Eye (tissue), 1 donor: ENCODE data around the gene C1QTNF4.

Experiments used
- DNase-seq: peaks from one replicate; pipeline ENCODE4 v3.0.0-alpha.2; 2015

The C1QTNF4 gene

GRCh38 chr11:47592970-47593369 lies 1.2 kb downstream of the C1QTNF4 start:
- no peak for DNase-seq

- no peak for DNase-seq
These were observed 2.0 kb downstream of the C1QTNF4 start for GRCh38 chr11:47592251-47592650.

DNA sequence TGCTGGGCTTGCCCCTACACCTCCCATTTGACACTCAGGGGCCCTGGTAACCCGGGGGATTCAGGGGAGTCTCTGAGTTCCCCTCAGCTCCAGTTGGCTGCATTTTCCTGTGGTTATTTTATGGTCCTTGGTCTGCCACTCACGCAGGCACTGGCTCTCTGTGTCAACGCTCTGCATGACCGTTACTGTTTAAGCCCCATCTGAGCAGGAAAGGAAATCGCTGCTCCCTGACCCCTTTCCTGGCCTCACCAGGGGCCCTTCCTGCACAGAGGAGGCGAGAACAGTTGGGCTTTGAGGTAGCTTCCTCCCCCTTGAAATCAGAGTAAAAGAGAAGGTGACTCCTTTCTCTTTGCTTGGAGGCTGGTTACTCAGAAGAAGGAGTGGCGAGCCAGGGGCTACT lies 2.4 kb downstream of the C1QTNF4 start:
- no peak for DNase-seq

GRCh38 chr11:47589977-47590861 lies 4.0 kb downstream of the C1QTNF4 start:
- peak; percentile 86 for DNase-seq

GRCh38 chr11:47589584-47589976 lies 4.6 kb downstream of the C1QTNF4 start:
- DNase-seq, result no peak

- no peak for DNase-seq
These were observed 5.1 kb downstream of the C1QTNF4 start for GRCh38 chr11:47589118-47589517.

DNA sequence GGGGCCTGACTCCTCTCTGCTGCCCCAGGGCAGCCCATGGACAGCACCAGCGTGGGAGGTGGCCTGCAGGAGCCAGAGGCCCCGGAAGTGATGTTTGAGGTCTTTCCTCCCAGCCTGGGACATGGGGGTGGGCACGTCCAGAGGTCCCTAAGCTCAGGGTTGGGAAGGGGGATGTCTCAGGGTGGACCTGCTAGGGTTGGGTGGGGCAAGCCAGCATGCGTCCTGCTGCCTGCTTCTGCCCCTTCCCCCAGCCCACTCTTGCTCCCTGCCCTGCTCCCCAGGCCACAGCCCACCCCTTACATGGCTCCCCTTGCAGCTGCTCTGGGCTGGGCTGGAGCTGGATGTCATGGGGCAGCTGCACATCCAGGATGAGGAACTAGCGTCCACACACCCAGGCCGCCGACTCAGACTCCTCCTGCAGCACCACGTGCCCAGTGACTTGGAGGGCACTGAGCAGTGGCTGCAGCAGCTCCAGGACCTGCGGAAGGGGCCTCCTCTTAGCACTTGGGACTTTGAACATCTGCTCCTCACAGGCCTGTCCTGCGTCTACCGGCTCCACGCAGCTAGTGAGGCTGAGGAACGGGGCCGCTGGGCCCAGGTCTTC lies 6.4 kb downstream of the C1QTNF4 start:
- no peak for DNase-seq

DNA sequence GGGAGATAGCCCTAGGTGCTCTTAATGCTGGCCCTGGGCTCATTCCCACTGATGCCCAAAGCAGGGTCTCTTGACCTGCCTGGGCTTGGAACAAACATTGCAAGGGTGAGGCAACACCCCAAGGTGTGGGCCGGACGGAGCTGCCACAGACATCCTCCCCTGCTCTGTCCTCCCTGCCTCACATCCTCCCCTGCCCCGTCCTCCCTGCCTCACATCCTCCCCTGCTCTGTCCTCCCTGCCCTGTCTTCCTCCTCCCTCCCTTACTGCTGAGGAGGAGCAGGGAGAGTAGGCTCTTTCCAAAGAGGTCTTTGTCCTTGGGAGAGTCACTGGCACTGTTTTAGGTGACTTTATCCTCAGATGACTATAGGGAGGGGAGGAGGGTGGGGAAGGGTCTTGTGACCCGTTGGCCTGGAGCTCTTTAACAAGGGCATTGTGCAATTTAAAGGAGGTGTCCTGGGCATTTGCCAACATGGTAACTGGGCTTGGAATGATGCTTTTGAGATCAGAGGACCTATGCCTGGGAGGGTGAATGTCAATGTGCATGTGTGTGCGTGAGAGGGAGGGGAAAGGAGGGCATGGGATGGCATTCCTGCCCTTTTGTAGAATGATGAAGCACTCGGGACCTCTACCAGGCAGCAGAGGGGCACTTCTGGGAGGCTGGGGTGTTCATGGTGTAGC lies 7.0 kb downstream of the C1QTNF4 start:
- DNase-seq, result no peak

- no peak for DNase-seq
These were observed 7.9 kb downstream of the C1QTNF4 start, which contains the start of gene FAM180B for GRCh38 chr11:47586098-47586855. Gene FAM180B, plus strand, starts transcription at chr11:47586678. Its CDS starts 91 bp downstream, at chr11:47586769.

GRCh38 chr11:47583844-47584243 lies 10.4 kb downstream of the C1QTNF4 start:
- no peak for DNase-seq

GRCh38 chr11:47578524-47579494 lies 15.4 kb downstream of the C1QTNF4 start, which contains the start of the genes KBTBD4 and NDUFS3:
Gene KBTBD4, minus strand, starts transcription at chr11:47578970. Its CDS starts 19 bp downstream, at chr11:47578951.
Gene NDUFS3, plus strand, starts transcription at chr11:47579074. Its CDS starts 18 bp downstream, at chr11:47579092.
- peak; percentile 98 for DNase-seq

DNA sequence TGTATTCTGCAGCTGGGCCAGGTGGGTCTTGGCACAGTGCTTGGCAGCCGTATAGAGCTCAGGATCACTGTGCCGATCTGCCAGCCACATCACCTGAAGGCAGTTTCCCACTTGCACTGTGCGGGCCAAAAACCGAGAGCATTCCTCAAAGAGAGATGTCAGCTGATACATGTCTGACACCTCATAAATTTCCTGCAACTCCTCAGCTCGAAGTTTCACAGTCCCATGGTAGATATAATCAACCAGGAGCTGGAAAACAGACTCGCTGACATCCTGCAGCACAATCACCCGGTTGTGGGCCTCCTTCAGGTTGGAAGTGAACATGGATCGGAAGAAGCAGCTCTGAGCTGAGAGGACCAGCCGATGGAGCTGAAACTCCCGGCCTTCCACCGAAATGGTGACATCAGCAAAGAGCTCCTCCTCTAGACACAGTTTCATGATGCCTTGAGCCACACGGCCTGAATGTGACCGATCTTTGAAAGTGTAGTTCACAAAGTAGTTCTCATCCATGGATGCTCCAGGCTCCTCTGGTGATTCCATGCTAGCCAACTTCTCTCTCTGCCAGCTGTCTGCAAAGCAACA lies 16.7 kb downstream of the C1QTNF4 start:
- no peak for DNase-seq

GRCh38 chr11:47573321-47573720 lies 20.9 kb downstream of the C1QTNF4 start:
- no peak for DNase-seq

GRCh38 chr11:47572715-47573255 lies 21.4 kb downstream of the C1QTNF4 start:
- DNase-seq, result no peak

GRCh38 chr11:47571895-47572294 lies 22.3 kb downstream of the C1QTNF4 start:
- no peak for DNase-seq

DNA sequence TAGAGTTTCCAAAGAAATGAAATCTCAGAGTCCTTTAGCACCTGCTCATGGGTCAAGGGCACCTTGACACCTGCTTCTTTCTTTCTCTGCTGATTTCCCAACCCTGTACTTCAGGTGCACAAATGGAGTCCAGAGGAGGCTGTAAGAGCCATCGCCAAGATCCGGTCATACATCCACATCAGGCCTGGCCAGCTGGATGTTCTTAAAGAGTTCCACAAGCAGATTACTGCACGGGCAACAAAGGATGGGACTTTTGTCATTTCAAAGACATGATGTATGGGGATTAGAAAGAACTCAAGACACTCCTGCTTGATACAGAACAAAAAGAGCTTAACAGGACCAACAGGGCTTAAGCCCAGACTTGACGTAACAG lies 22.9 kb downstream of the C1QTNF4 start:
- DNase-seq, result no peak

DNA sequence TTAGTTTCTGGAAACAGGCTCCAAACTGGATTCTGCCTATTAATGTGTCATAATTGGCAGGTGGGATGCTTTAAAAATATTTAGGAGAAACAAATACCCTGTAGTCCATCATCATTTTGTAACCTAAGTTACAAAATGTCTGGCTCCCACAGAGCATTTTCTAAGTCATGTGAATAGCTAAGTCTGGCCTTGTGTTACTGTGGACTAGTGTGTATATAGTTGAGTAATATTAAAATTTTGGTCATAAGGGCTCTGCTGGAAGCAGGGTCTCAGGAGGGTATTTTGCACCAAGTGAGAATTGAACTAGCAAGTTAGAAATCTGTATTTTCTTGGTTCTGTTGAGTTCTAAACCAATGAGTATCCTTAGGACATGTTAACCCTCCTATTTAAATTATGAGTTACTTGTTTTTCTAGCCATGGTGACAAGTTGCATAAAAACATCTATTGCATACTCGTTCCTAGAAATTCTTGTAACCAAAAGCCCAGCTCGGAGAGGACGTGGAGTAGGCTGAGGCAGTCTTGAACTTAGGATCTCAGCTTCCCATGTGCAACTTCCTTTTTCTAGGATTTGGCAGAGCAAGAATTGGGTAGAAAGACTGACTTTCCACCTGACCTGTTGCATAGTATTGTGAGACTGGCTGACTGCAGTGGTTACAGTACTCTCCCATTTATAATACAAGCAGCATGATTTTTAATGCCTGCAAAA lies 23.4 kb downstream of the C1QTNF4 start:
- DNase-seq, result no peak

GRCh38 chr11:47569646-47570045 lies 24.6 kb downstream of the C1QTNF4 start:
- DNase-seq, result no peak

DNA sequence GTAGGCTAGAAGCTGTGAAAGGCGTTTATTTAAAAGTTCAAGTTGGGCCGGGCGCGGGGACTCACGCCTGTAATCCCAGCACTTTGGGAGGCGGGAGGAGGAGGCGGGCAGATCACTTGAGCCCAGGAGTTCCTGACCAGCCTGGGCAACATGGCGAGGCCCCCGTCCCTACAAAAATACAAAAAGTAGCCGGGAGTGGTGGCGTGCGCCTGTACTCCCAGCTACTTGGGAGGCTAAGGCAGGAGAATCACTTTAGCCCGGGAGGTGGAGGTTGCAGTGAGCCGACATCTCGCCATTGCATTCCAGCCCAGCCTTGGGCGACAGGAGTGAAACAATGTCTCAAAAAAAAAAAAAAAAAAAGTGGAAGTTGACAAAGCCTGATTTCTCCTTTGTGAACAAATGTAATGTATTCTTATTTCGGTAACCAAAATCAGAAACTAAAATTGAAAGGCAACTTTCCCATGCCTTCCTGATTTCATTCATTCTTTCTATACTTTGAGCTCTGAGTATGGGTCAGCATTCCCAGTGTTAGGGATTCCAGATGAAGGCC lies 28.0 kb downstream of the C1QTNF4 start:
- DNase-seq, result no peak
